DMS153 treated with DMSO at 0.1 percent for 48 hours (cell line): ENCODE results near the gene LINC00237.

ENCODE experiments used
- DNase-seq: peaks from one replicate; lab custom pipeline; 2025; ENCODE audit not compliant: unreplicated experiment; lab: John Stamatoyannopoulos, UW

Gene LINC00237

GRCh38 chr20:21106171-21107017, at the start of gene LINC00237:
Gene LINC00237, minus strand, starts transcription at chr20:21106358.
- no peak for DNase-seq

DNA sequence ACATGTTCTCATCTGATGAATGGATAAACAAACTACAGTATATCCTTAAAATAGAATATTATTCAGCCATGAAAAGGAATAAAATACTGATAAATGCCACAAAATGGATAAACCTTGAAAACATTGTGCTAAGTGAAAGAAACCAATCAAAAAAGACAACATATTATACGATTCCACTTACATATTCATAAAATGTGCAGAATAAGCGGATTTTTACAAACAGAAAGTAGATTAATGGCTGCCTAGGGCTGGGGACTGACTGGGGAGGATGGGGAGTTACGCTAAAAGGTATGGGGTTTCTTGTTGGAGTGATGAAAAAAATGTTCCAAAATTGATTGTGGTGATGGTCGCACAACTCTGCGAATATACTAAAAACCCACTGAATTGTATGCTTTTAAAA, 49.1 kb upstream of the LINC00237 start:
- DNase-seq: no peak

GRCh38 chr20:21154692-21155091, 48.5 kb upstream of the LINC00237 start:
- no peak for DNase-seq

- DNase-seq: no peak
Measured at GRCh38 chr20:21151791-21152190, 45.6 kb upstream of the LINC00237 start.

GRCh38 chr20:21149344-21149743, 43.2 kb upstream of the LINC00237 start:
- no peak for DNase-seq

GRCh38 chr20:21147593-21147992, 41.4 kb upstream of the LINC00237 start:
- DNase-seq: no peak

DNA sequence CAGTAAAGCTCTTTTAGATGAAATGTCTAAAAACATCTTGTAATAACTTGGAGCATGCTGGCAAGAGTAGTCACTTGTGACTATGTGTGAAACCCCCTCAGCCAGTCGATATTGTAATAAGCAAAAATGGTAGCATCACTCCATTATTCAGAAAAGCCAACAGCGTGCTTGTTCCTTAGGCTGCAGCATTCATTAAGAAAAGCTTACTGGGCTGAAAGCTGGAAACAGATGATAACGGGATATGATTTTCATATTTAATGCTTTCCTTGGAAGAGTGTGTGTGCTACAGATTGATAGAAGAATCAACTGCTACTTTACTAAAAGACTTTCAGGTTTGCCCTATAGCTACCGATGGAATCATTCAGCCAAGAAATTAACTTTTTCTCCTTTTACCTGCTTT, 40.1 kb upstream of the LINC00237 start:
- DNase-seq: no peak

- DNase-seq: no peak
Measured at GRCh38 chr20:21145424-21145823, 39.3 kb upstream of the LINC00237 start.

- DNase-seq: no peak
Measured at GRCh38 chr20:21143194-21143890, 37.2 kb upstream of the LINC00237 start.

DNA sequence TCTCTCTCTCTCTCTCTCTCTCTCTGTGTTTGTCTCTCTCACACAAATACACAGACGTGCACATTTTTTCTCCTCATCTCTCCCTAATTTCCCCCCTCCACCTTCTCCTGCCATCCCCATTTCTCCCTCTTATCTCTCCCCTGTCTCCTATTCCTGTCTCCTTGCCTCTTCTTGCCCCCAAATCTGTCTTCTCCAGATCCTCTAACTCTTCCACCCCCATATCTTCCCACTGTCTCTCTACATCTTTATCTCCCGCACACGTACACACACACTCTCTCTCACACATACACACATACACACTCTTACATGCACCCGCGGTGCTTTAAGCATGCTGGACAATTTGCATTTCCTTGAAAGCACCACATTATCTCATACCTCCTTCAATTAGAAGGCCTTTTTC, 35.7 kb upstream of the LINC00237 start:
- DNase-seq: no peak

DNA sequence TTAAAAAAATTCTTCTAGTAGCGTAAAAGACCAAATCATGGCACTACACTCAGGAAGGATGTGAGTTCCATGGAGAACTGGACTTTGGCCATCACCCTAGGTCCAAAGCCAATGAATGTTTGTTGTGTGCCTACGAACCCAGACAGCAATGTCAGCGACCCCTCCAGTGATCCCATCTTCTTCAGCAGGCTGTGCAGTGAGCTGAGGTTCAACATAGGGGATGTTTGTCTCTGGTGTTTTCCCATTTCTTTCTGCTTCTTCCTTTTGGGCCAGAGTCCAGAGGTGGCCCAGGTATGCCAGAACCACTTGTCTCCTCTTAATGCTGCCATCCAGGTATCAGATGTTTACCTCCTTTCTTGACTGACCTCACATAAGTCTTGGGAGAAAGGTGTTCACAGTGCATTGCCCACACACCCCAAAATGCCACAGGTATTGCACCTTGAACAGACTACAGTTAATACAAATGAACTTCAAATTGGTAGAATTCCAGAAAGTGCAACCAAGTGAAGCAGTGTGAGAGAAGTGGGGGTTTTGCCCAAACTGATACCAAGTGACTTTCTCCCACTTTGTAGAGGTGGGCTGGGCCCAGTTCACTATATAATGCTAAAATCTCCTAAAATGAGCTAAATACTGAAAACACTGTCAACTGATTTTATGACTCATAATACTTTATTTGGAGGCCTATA, 33.9 kb upstream of the LINC00237 start:
- no peak for DNase-seq

GRCh38 chr20:21137078-21137477, 30.9 kb upstream of the LINC00237 start:
- no peak for DNase-seq

DNA sequence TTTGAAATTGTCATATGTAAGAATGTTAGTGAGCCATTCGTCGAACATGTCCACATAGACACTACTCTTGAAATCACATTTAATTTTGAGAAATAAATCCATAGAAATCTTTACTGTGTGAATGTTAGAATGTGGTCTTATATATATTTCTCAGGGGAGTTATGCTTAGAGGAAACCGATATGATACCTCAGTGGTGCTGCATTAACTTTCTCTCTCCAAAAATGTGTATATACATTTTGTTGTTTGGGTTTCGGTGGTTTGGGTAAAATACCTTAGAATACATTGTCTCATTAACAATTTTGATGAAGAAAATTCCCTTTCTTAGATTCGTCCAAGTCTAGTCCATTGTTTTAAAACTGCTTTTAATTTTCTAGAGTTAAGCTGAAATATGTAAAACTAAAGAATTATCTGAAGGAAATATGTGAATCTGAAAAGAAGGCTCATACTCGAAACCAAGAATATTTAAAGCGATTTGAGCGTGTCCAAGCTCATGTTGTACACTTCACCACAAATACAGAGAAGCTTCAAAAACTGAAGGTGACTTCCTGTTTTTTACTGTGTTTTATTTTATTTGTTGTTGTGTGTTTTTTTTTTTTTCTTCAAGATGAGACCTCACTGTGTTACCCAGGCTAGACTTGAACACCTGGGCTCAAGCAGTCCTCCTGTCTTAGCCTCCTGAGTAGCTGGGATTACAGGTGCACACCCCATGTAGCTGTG, 30.0 kb upstream of the LINC00237 start:
- DNase-seq: no peak

DNA sequence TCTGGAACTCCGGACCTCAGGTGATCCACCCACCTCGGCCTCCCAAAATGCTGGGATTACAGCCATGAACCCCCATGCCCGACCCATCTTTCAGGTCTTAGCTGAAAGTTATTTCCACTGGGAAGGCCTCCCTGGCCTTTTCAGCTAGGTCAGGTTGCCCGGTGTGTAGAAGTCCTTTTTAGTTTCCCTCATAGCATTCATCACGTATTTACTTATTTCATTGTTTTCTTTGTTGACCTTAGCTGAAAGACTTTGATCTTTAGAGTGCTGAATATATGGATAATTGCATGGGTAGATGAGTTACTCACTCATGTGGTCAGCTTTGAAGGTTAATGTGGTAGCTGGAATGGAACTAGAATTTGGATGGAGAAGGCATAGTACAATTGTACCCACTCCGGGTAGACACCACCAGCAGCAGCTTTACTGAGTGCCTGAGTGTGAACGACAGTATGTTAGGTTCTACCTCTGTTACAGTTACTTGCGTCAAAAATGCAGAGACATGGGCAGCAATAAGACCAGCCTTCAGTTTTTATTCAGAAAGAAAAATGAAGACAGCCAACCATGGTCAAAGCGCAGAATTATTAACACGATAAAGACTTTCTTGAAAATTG, 28.8 kb upstream of the LINC00237 start:
- no peak for DNase-seq

GRCh38 chr20:21133917-21134622, 27.9 kb upstream of the LINC00237 start:
- no peak for DNase-seq

DNA sequence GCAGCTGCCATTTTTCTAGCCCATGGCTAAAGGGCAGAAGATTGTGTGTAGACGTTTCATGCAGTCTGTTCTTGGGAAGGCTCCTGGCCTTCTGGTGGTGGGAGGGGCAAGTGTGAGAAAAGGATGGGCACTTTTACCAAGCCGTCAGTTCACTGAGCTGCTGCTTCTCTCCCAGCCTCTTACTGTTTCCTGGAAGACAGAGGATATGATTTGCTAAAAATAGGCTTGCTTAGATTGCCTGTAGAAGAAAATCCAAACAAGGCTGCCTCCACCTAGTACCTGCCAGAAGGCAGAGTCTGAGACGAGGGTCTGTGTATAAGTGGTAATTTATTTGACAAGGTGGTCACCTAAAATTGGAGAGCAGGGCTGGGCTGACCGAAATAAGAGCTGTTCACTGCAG, 27.2 kb upstream of the LINC00237 start:
- DNase-seq: no peak

DNA sequence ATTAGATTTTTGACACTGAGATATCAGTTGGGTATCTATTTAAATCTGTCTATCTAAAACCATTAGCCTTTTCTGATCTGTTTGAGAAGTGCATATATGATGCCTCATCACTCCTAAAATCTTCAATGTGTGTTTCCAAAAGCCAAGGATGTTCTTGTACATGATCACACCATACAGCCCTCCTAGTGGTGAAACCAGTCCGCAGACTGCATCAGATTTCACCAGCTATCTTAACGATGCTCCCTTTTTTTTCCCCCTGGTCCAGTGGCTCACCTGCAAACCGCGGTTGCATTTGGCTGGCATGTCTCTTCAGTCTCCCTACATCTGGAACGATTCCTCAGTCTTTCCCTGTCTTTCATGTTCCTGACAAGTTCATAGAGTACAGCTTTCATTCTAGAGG, 23.7 kb upstream of the LINC00237 start:
- DNase-seq: no peak

GRCh38 chr20:21127201-21127981, 21.2 kb upstream of the LINC00237 start:
- DNase-seq: no peak

DNA sequence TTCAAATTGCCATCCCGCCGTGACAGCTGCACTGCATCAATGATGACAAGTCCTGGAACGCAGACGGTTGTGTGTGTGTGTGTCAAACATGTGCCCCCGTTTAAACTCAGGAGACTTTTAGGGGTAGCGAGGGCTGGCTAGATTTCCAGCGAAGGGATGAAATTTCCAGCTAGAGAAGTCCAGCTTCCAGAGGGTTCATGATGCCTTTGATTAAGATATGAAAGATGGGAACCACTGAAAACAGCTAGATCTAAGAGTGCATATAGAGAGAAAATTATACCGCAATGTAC, 20.4 kb upstream of the LINC00237 start:
- DNase-seq: no peak
